Amniotic epithelial cell (primary cell): Measurements from ENCODE around the gene COX6A1.

Experiments
- DNase-seq: peaks from one replicate; pipeline ENCODE4 v3.0.0-alpha.2; 2010; ENCODE audit warnings: low read depth

COX6A1 gene

DNA sequence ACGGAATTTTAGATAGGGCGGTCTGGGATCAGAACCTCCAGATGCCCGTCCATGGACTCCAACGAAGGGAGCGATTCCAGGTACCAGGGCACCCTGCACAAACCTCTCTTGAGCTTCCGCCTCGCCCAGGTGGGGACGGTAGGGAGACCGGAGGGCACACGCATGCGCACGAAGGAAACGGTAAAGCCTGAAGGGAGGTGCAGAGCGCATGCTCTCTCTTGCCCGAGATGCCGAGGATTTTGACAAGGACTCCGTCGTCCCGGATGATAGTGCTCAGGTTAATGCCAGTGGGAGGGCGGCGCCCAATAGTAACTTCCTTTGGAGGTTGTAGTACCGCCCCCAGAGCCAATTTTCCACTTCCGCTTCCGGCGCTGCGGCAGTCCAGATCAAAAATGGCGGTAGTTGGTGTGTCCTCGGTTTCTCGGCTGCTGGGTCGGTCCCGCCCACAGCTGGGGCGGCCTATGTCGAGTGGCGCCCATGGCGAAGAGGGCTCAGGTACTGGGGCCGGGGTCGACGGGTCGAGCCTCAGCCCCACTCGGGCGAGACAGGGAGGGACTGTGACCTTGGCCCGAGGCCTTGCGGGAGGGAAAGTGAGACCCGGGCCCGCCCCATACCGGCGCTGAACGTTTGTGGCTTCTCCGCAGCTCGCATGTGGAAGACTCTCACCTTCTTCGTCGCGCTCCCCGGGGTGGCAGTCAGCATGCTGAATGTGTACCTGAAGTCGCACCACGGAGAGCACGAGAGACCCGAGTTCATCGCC, at the start of gene COX6A1:
TSS of gene COX6A1 (plus strand) at position 379 of the 760 bp plus-strand sequence. CDS start at position 393, 14 bp downstream.
- DNase-seq = peak; percentile 97

DNA sequence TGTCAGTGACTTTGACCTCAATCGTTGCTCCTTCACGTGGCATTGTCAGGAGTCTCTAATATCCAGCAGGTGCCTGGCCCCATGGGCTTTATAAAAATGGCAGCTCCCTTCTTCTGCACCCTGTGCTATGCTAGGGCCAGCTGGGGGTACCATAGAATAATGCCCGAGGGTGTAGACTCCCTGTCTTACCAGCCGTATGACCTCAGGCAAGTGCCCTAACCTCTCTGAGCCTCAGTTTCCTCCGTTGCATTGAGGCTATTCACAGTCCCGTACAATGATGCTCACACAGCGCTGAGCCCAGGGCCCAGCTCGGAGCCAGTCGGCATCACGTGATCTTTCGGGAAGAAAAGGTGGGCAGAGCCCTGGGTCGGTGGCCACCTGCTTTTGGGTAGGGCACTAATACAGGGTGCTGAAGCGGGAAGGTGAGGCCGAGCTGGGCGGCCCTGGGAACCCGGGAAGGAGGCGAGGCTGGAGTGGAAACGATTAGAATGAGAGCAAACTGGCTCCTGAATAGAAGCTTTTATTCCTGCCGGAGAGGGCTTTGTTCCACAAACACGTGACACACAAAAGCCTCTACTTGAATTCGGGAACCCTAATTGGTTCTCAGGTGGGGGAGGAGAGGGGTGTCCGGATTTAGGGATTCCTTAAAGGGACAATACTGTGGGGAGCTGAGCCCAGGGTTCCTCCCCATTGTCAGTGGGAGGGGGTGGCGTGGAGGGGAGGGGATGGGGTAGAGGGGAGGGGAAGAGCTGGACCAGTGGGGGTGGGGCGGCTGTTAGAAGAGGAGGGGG, 49.0 kb upstream of the COX6A1 start:
- DNase-seq = no peak

GRCh38 chr12:120390540-120391120, 47.3 kb upstream of the COX6A1 start:
- DNase-seq = no peak

- DNase-seq = no peak
Observed at GRCh38 chr12:120394483-120395367, 43.2 kb upstream of the COX6A1 start.

DNA sequence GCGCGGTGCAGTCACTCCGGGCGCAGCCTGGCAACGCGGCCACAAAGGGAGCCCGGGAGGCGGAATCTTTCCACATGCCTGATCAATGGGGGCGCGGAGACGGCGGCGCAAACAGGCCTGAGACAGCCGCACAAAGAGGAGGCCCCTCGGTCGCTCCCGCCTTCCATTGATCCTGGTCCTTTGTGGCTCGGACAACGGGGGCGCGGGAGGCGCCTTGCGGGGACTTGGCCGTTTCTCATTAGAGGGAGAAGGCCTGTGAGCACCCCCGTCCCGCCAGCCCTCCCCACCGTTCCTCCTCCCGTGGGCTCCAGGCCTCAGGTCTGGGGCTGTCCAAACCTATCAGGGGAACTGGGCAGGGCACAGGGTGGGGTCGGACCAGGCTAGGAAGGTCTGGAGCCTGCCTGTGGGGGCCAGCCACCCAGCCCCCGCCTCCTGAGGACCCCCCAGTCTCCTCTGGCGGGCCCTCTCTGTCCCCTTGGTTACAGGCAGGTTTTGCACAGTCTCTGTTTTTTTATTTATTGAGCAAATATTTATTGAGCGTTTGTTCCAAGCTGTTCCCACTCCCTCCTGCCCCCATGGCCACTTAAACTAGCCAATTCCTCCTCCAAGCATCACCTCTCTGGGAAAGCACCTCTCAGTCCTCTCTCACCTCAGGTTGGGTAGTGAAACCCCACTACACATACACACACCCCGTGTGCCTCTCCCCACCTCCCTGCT, 39.9 kb upstream of the COX6A1 start:
- no peak for DNase-seq

GRCh38 chr12:120399531-120399930, 38.4 kb upstream of the COX6A1 start:
- DNase-seq = peak; percentile 70

- no peak for DNase-seq
Observed at GRCh38 chr12:120402217-120402616, 35.7 kb upstream of the COX6A1 start.

DNA sequence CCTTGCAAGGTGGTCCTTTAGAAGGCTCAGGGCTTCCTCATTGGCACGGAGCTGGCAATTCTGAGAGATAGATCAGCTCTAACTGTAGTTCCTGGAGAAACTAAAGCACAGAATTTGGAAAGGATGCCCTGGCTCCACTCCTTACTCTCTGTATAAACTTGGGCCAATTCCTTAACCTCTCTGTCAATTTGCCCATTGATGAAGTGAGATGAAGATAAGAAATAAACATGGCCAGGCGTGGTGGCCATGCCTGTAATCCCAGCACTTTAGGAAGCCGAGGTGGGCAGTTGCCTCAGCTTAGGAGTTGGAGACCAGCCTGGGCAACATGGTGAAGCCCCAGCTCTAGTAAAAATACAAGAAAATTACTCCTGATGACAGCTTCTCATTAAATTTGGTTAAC, 34.0 kb upstream of the COX6A1 start:
- no peak for DNase-seq

GRCh38 chr12:120404271-120404670, 33.6 kb upstream of the COX6A1 start:
- DNase-seq = no peak

GRCh38 chr12:120406069-120406468, 31.8 kb upstream of the COX6A1 start:
- DNase-seq = no peak

- DNase-seq = no peak
Observed at GRCh38 chr12:120406553-120406952, 31.4 kb upstream of the COX6A1 start.

GRCh38 chr12:120408771-120409170, 29.1 kb upstream of the COX6A1 start:
- DNase-seq = no peak

GRCh38 chr12:120412421-120412820, 25.5 kb upstream of the COX6A1 start:
- no peak for DNase-seq

DNA sequence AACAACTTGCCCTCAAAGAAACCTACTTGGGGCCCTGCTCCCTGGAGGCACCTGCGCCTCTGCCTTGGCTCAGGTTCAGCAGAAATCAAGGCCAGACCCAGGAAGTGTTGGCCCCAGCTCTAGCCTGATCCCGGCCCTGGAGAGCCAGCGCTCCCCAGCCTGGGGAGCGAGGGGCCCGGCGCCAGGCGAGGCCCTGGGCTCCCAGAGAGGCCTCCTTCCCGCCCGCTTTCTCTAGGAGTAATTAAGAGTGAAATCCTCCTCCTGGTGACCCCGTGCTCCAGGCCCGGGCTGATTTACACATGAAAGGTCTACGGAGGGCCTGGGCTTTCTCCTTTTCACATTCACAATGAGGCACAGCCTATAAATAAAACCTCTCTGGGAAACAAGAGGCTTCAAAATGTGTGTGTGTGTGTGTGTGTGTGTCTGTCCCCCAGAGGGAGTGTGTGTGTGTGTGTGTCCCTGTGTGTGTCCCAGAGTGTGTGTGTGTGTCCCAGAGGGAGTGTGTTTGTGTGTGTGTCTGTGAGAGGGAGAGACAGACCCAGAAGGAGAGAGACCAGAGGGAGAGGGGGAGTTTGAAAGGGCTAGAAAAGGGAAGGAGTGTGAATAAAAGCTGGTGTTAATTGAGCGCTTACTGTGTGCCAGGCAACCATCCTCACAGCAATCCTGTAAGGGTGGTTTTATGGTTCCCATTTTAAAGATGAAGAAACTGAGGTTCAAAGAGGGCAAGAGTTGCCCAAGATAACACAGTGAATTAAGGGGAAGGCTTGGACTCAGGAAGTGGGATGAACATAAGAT, 23.8 kb upstream of the COX6A1 start:
- DNase-seq = peak; percentile 4

DNA sequence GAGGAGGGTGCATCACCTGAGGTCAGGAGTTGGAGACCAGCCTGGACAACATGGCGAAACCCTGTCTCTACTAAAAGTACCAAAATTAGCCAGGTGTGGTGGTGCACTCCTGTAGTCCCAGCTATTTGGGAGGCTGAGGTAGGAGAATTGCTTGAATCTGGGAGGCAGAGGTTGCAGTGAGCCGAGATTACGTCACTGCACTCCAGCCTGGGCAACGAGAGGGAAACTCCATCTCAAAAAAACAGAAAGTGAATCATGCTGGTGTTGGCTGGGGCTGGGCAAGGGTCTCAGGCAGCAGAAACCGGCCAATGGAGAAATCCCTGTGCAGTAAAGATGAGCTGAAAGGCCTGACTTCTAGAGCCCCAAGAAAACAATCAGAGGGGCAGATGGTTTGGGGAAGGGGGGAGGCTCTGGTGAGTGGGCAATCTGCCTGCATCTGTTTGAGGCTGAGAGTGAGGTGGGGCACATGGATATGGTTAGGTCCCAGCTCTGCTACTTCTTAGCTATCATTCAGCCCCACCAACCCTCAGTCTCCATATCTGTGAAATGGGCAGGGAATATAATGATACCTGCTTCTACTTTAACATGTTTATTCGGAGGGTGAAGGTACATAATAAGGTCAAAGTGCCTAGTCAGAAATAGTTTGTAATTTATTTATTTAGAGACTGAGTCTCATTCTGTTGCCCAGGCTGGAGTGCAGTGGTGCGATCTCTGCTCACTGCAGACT, 21.3 kb upstream of the COX6A1 start:
- DNase-seq = no peak

GRCh38 chr12:120417917-120418580, 19.9 kb upstream of the COX6A1 start:
- no peak for DNase-seq

DNA sequence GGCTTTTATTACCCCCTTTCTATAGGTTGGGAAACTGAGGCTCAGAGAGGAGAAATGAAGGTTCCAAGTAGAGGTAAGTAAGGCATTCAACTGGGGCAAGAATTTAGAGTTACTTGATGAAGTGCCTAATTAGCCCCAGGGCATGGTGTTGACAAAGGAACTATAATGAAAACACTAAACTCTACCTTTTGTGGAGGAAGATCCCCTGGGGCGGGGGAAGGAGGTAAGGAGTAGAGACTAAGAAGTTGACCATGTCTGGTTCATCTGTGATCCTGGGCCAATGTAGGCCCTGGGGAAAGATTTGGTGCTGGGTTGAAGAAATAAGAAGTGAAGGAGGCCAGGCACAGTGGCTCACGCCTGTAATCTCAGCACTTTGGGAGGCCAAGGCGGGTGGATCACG, 16.2 kb upstream of the COX6A1 start:
- no peak for DNase-seq

DNA sequence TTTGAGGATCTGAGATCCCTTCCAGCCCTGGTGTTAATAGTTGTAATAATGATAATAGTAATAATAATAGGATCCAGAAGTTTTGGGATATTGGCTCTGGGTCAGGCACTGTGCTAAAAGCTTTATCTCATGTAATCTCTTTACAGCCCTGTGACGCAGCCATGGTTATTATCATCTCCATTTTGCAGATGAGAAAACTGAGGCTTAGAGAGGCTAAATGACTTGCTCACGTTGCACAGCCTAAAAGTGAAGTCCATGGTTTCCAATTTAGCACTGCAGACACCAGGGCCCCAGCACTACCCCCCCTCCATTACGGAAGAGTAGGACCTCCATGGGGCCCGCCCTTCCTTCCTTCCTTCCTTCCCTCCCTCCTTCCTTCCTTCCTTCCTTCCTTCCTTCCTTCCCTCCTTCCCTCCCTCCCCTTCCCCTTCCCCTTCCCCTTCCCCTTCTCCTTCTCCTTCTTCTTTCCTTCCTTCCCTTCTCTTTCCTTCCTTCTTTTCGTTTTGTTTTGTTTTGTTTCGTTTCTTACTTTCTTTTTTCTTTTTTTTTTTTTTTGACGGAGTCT, 14.9 kb upstream of the COX6A1 start:
- DNase-seq = no peak

GRCh38 chr12:120425797-120426196, 12.1 kb upstream of the COX6A1 start:
- DNase-seq = no peak
